SJSA1 (cell line): ENCODE measurements around the gene UNC5C. TPM values are rescaled to one million over a fixed set of nuclear protein-coding genes. Genes with fewer than 3 reads are reported as not detected.
A peak's percentile ranks its signal among the peaks of the same experiment; 100 is the strongest.
"Not testable (repeated sequence)": the region's sequence is repeated elsewhere in the genome, so short reads cannot be mapped to it uniquely, and the experiment has no call there.

ENCODE experiments used
- DNase-seq, 2 experiments: peaks; one replicate each; pipeline ENCODE4 v3.0.0-alpha.2; 2015 to 2020; ENCODE audit warnings: low spot score in 2 of 2, low read depth in 1 of 2
- H3K27ac ChIP-seq: fragments of 250-450 bp; sonication (Bioruptor Pico); 2 replicates; pipeline ENCODE4 v1.5.1; 2020; ENCODE audit warnings: mild to moderate bottlenecking, moderate library complexity
- H3K27me3 ChIP-seq: fragments of 250-450 bp; sonication (Bioruptor Pico); replicated peaks from 2 replicates; pipeline ENCODE4 v1.5.1; 2020; ENCODE audit warnings: mild to moderate bottlenecking, moderate library complexity
- H3K36me3 ChIP-seq: fragments of 250-450 bp; sonication (Bioruptor Pico); 2 replicates; pipeline ENCODE4 v1.5.1; 2020; ENCODE audit warnings: mild to moderate bottlenecking
- H3K4me1 ChIP-seq: fragments of 250-450 bp; sonication (Bioruptor Pico); replicated peaks from 2 replicates; pipeline ENCODE4 v1.6.1; 2021; ENCODE audit warnings: mild to moderate bottlenecking
- H3K4me3 ChIP-seq: fragments of 250-450 bp; sonication (Bioruptor Pico); 2 replicates; pipeline ENCODE4 v1.5.1; 2020; ENCODE audit warnings: mild to moderate bottlenecking
- H3K9me3 ChIP-seq: fragments of 250-450 bp; sonication (Bioruptor Pico); replicated peaks from 2 replicates; pipeline ENCODE4 v1.5.1; 2020; ENCODE audit warnings: mild to moderate bottlenecking
- total RNA-seq: library from RNA; depleted of rRNA; stranded (reverse); fragments of >200 nt; shearing (Covaris generic); gene quantifications from 2 replicates; pipeline ENCODE4 v1.2.3, GENCODE V29; 2014

The UNC5C gene
- total RNA-seq, 1 experiment from 2014 or later: 0.03 TPM

DNA sequence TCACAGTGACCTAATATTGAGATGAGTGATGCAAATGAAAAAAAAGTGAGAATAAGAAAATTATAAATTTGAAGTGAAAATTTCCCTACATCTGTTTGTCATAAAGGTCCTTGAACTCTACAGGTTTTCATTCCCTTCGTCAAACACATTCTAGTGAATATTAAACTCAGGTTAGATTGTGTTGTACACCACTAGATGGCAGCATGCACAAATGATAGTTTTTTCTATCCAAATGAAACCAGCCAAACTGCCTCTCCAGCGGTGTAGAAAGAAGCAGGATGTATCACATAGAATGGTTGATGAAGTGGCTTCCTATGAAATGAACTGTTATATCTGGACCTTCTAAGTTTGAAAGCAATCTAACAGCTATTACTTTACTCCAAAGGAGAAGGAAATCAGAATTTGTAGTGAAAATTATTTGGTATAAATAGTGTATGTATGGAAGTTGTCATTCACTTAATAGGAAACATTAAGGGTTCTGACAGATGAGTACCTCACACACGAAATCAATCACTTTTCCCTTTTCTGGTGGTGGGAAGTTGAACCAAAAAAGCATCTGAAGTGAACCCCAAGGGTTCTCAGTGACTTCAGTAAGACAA lies 382.7 kb downstream of the UNC5C start:
- DNase-seq: peak in 1 of 2 experiments; percentile 41
- H3K4me1 ChIP-seq: no peaks in the 10 kb centered on the region
- H3K27ac ChIP-seq: no peak overlapping the region
- no peaks in the 10 kb centered on the region for H3K9me3 ChIP-seq
- H3K27me3 ChIP-seq: no peaks in the 10 kb centered on the region
- H3K36me3 ChIP-seq: no peaks in the 10 kb centered on the region
- no peak overlapping the region for H3K4me3 ChIP-seq

DNA sequence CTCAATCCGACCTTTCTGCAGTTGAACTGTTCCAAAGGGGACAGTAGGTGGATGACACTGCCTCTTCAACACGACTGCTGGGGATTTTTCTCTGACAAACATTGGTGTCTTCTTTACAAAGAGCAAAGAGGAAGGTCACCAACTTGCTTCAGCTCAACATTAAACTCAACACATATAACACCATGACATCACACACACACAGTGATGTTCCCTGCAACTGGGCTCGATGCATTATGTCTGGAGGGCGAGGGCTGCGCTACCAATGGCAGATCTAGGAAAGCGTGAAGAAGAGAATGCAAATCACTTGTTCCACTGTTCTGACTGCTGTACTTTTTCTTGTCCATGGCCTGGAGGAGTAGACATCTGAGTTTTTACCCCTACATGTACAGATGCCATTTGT lies 385.9 kb downstream of the UNC5C start:
- Histone ChIP-seq H3K36me3 (no peaks in the 10 kb centered on the region), H3K4me3 (no peak overlapping the region), H3K27me3 (no peaks in the 10 kb centered on the region), H3K9me3 (no peaks in the 10 kb centered on the region), H3K27ac (no peak overlapping the region), H3K4me1 (no peaks in the 10 kb centered on the region)
- DNase-seq: no peak

DNA sequence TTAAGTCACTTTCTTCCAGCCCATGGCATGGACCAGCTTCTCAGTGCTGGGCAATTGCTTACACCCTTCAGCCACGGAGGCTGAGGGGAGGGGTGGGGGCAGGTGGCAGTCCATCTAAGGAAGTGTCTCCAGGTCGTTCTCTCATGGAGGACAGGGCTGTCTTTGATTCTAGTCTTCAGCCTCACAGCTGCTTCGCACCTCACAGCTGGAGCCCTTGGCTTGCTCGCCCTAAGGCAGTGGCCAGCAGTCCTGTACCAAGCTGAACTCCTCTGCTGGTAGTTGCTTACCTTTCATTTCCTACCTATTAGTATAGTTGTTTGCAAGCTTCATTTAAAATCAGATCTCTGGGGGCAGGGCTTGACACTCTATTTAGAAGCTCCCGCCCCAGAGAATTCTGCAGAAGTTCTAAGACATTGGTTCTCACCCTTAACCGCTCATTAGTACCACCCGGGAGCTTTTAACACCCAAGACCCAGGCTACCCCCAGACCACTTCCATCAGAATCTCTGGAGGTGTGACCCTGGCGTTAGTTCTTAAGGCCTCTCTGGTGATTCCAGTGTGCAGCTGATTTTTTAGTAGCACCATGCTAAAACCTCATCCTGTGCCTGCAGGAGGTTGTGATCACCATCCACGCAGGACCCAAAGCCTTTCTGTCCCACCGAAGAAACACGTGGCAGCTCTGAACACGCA lies 386.8 kb downstream of the UNC5C start:
- no peak for DNase-seq
- Histone ChIP-seq H3K27me3 (no peaks in the 10 kb centered on the region), H3K9me3 (no peaks in the 10 kb centered on the region), H3K4me3 (no peak overlapping the region), H3K27ac (no peak overlapping the region), H3K4me1 (no peaks in the 10 kb centered on the region), H3K36me3 (no peaks in the 10 kb centered on the region)

DNA sequence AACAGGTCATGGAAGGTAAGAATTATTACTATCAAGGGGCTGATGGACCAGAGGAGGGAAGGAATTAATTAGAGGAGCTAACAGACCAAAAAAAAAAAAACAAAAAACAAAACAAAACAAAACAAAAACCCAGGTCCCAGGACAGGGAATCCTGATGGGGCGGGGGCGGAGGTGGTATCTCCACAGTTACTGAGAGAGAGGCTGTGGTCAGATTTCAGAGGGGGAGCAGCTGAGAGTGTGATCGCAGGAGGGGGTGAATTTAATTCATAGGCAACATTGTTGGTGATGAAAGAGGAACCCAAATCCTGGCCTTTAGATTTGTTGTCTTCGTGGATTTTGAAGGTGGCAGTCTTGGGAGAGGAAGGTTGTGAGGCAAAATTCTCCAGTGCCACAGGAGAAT lies 389.4 kb downstream of the UNC5C start:
- Histone ChIP-seq H3K36me3 (no peaks in the 10 kb centered on the region), H3K9me3 (no peaks in the 10 kb centered on the region), H3K27me3 (no peaks in the 10 kb centered on the region), H3K27ac (no peak overlapping the region), H3K4me3 (no peak overlapping the region), H3K4me1 (no peaks in the 10 kb centered on the region)
- DNase-seq: no peak

DNA sequence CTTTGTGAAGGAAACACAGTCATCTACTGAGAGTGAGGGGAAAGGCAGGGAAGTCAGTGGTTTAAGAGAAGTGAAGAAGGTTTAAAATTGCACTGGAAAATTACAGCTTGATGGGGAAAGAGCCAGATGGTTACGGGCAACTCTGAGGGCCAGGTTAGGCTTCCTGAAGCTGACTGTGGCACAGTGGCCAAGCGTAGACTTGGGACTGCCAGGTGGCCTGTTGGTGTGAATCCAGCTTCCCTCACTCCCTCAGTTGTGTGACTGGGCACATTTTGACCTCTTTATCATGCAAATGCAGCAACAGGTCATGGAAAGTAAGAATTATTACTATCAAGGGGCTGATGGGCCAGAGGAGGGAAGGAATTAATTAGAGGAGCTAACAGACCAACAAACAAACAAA lies 390.1 kb downstream of the UNC5C start:
- Histone ChIP-seq H3K36me3 (no peaks in the 10 kb centered on the region), H3K9me3 (no peaks in the 10 kb centered on the region), H3K27ac (no peak overlapping the region), H3K27me3 (no peaks in the 10 kb centered on the region), H3K4me3 (no peak overlapping the region), H3K4me1 (no peaks in the 10 kb centered on the region)
- no peak for DNase-seq

DNA sequence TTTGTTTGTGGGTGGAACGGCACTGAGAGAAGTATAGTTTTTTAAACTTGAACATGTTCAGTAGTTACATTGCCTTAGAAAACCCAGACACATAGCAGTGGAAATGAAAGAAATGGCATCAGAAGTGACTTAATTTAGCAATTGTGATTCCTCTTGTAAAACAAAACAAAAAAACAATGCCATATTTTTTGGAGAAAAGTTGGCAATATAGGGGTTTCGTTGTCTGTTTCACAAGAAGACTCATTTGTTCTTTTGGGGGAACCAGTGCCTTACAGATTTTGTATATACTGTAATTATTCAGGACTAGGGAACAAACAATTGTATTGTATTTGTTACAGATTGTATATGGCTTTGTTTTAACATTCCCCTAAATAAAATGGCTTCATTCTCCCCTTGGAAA lies 390.7 kb downstream of the UNC5C start:
- no peaks in the 10 kb centered on the region for H3K36me3 ChIP-seq
- no peaks in the 10 kb centered on the region for H3K4me1 ChIP-seq
- H3K4me3 ChIP-seq: no peak overlapping the region
- no peak for DNase-seq
- H3K27me3 ChIP-seq: no peaks in the 10 kb centered on the region
- no peaks in the 10 kb centered on the region for H3K9me3 ChIP-seq
- no peak overlapping the region for H3K27ac ChIP-seq

DNA sequence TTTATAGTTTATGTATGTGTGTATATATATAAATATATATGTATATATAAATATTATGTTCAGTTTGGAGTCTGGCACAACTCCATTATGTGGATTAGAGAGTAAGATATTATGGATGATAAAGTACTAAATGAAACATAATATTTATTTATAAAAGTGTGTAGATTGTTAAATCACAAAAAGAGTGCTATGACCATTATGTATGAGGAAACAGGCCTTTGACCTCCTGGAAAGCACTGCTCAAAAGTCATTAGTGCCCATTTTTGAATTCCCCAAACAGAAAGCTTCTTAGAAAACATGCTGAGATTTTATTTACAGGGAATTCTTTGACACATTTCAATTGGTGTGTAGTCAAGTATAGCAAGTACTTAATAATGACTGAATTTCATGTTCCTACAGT lies 391.2 kb downstream of the UNC5C start:
- Histone ChIP-seq H3K27me3 (no peaks in the 10 kb centered on the region), H3K4me3 (no peak overlapping the region), H3K36me3 (no peaks in the 10 kb centered on the region), H3K27ac (no peak overlapping the region), H3K4me1 (no peaks in the 10 kb centered on the region), H3K9me3 (no peaks in the 10 kb centered on the region)
- no peak for DNase-seq

DNA sequence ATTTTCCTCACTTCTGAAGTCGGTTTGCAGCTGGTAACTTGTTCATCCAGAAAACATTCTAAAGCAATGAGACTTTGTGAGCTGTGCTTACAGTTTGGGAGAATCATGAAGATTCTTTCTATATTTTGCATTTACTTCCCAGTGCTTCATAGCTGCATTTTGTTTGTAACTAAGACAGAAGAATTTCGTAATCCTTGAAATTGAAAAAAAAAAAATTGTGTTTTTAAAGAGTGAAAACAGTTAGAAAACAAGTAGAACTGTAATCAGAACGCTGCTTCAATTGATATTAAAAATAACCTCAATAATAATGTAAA lies 392.4 kb downstream of the UNC5C start:
- Histone ChIP-seq H3K27ac (no peak overlapping the region), H3K4me3 (no peak overlapping the region), H3K36me3 (no peaks in the 10 kb centered on the region), H3K4me1 (no peaks in the 10 kb centered on the region), H3K9me3 (no peaks in the 10 kb centered on the region), H3K27me3 (no peaks in the 10 kb centered on the region)
- DNase-seq: no peak

DNA sequence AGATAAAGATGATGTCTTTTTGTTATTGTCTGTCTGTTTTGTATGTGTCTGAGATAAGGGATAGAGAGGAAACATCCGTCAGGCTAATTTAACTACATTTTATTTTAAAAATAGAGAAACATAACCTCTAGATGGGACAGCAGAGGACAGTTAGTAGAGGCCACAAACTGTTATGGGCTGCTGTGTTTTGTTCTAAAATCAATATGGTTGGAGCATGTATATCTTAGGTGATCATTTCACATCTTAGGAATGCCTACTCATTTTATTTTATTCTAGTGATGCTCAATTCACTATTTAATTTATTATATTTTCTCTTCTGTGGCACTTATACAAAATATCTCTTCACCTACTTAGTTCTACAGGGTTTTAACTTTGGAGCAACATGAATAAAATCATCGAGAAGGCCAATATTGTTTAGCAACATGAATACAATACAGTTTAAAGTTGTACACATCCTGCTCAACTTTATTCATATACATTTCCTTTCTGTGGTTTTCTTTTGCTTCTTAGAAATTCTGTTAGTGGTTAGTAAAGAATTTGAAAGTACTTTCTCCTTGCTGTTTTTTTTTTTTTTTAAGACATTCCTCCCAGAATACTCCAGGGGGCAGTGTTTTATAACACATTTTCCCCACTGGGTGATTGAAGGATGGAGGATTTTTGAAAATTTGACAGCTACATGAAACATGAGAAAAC lies 392.9 kb downstream of the UNC5C start:
- Histone ChIP-seq H3K36me3 (no peaks in the 10 kb centered on the region), H3K27me3 (no peaks in the 10 kb centered on the region), H3K4me1 (no peaks in the 10 kb centered on the region), H3K9me3 (no peaks in the 10 kb centered on the region), H3K4me3 (no peak overlapping the region), H3K27ac (no peak overlapping the region)
- peak in 1 of 2 experiments; percentile 53 for DNase-seq

DNA sequence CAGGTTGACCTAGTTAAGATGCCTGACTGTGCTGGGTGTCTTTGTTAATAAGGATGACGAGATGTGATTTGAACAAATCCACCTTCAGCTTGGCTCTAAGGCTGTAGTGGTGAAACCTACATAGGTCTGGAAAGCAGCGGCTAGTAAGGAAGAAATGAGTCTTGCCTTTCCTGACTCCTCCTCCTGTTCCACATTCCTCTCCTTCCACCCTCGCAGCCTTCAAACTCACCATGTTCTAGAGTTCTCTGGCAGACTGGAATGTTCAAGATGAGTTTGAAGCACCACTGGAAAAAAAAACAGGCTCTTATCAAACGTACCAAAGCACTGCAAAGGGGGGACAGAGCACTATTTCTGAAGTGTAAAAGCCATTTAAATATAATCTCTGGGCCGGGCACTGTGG lies 395.6 kb downstream of the UNC5C start:
- Histone ChIP-seq H3K27me3 (no peaks in the 10 kb centered on the region), H3K4me3 (no peak overlapping the region), H3K4me1 (no peaks in the 10 kb centered on the region), H3K36me3 (no peaks in the 10 kb centered on the region), H3K9me3 (no peaks in the 10 kb centered on the region), H3K27ac (no peak overlapping the region)
- DNase-seq: no peak

DNA sequence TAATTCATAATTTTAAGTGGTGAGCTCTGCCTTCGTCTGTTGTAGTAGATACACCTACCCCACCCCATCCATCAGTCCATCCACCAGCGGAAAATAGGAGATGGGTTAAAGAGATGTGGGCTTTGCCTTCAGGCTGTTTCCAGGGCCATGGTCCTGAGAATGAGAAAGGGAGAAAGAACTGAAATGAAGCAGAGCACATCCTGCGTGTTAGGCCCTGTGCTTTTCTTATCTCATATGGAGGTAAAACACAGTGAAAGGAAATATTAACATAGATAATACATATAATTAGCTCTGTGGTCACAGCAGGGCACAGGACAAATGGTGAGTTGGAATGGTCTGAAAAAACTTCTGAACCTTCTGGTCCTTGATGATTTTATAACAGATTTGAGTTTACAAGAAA lies 397.5 kb downstream of the UNC5C start:
- no peak overlapping the region for H3K27ac ChIP-seq
- no peaks in the 10 kb centered on the region for H3K36me3 ChIP-seq
- DNase-seq: no peak
- no peaks in the 10 kb centered on the region for H3K9me3 ChIP-seq
- H3K4me3 ChIP-seq: no peak overlapping the region
- H3K27me3 ChIP-seq: no peaks in the 10 kb centered on the region
- no peaks in the 10 kb centered on the region for H3K4me1 ChIP-seq

DNA sequence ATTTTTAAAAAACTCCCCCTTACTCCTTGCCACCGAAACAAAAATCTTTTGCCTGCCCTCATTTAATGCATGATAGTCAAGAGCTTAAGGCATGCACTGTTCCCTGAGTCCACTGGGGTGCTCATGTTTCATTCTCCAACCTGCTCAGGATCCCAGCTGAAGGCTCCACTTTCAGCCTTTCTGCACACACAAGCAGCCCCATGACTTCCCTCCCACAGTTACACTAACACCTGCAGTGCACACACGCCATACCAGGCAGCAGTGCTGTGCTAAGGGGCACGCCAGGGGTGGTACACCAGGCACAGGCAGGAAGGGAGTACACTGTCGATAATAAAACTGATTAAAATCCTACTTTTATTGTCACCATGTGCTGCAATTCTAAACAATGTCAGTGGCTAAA lies 405.8 kb downstream of the UNC5C start:
- no peaks in the 10 kb centered on the region for H3K36me3 ChIP-seq
- H3K9me3 ChIP-seq: no peaks in the 10 kb centered on the region
- H3K4me1 ChIP-seq: no peaks in the 10 kb centered on the region
- no peak for DNase-seq
- 0 out of 2 replicates have a peak, but pooled peaks cover 5% of the 10 kb centered on the region for H3K27me3 ChIP-seq
- H3K27ac ChIP-seq: no peak overlapping the region
- no peak overlapping the region for H3K4me3 ChIP-seq

DNA sequence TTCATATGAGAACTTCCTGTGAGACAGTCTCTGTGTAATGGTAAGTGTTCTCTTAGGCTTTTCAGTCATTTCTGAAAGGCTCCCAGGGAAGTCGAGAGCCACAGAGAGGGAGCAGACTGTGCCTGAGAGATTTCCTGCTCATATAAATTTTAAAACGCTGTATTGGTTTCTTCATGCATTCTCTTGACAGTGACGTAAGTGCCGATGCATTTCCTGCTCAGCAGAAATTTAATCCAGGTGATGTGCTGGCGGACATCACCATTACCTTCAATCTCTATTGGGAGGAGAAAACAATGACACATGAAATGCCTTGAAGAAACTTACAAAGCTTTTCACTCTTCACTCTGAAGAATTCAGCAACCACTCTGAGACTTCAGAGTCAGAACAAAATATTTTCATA lies 407.4 kb downstream of the UNC5C start:
- no peak for DNase-seq

DNA sequence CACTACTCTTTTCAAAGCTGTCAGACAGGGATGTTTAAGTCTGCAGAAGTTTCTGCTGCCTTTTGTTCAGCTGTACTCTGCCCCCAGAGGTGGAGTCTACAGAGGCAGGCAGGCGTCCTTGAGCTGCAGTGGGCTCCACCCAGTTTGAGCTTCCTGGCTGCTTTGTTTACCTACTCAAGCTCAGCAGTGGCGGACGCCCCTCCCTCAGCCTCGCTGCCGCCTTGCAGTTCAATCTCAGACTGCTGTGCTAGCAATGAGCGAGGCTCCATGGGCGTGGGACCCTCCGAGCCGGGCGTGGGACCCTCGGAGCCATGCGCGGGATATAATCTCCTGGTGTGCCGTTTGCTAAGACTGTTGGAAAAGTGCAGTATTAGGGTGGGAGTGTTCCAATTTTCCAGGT lies 409.3 kb downstream of the UNC5C start:
- not testable (repeated sequence) for H3K9me3 ChIP-seq, H3K27ac ChIP-seq, DNase-seq, H3K4me3 ChIP-seq, H3K27me3 ChIP-seq, H3K36me3 ChIP-seq, H3K4me1 ChIP-seq

More for the DNA sequence above, 407.4 kb downstream of the UNC5C start:
- Histone ChIP-seq H3K36me3 (no peaks in the 10 kb centered on the region), H3K4me1 (no peaks in the 10 kb centered on the region), H3K4me3 (no peak overlapping the region), H3K27me3 (0 out of 2 replicates have a peak, but pooled peaks cover 5% of the 10 kb centered on the region), H3K27ac (no peak overlapping the region), H3K9me3 (no peaks in the 10 kb centered on the region)
